AG04450 (cell line): ENCODE data around the gene PGM1. TPM values are rescaled to one million over a fixed set of nuclear protein-coding genes. Genes with fewer than 3 reads are reported as not detected.

Source experiments
- CTCF ChIA-PET: fragments of 300-600, 350-600 bp; formaldehyde crosslinking; extraction: SDS; loops from one replicate; lab custom pipeline; 2022; ENCODE audit warnings: antibody characterized with exemption, inconsistent platforms; lab: Charles Lee
- POLR2A ChIA-PET: fragments of 350-600 bp; formaldehyde crosslinking; extraction: SDS; loops from one replicate; lab custom pipeline; 2021; ENCODE audit warnings: antibody characterized with exemption, inconsistent platforms; lab: Yijun Ruan, JAX
- DNase-seq: peaks from one replicate; pipeline ENCODE4 v3.0.0-alpha.2; 2011; ENCODE audit warnings: low read depth, low spot score
- H3K27ac ChIP-seq: one replicate; pipeline ENCODE4 v1.5.1; 2012; ENCODE audit warnings: low read depth, low read length, control low read depth
- H3K27me3 ChIP-seq: one replicate; pipeline ENCODE4 v1.6.0; 2012; ENCODE audit warnings: low read length; ENCODE audit not compliant: control insufficient read depth, insufficient read depth
- H3K4me3 ChIP-seq: 2 replicates; pipeline ENCODE4 v1.5.1; 2011; ENCODE audit warnings: mild to moderate bottlenecking, low read depth, low read length, control low read depth
- H3K9me3 ChIP-seq: 2 replicates; pipeline ENCODE4 v1.5.1; 2012; ENCODE audit warnings: low read length; ENCODE audit not compliant: control insufficient read depth, insufficient read depth
- polyA plus RNA-seq: library from polyadenylated mRNA; depleted of rRNA; stranded (reverse); fragments of >200 nt; gene quantifications from 2 replicates; pipeline ENCODE4 v1.2.3, GENCODE V29; 2011
- TF ChIP-seq, protein P1 (sequence below): IDR thresholded peaks from 2 replicates; pipeline ENCODE4 v1.5.1; 2011; ENCODE audit warnings: low read depth, low read length, control low read depth, inconsistent platforms

Gene PGM1
- polyA plus RNA-seq, 1 experiment: 25.0 TPM

DNA sequence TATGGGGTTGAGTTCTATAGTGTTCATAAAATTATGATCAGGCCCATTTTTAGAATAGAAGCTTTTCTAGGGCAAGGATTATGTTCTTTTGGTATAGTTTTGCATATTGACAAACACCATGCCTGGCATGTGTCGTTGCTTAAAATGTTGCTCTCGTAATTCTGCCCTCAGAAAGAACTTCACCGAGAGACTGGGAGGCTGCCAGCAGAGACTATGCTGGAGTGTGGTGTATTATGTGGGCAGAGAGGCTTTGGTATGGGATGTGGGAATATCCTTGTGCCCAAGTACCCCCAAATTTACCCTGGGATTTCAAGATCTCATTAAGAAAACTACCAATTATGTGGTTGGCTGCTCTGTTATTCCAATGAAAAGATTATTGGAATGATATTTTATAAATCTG, 27.9 kb downstream of the PGM1 start:
- ChIA-PET POLR2A (interaction anchor here (0.7 kb wide), 1 partner anchor 499 kb away, joined by 4 read pairs; no protein-coding TSS in a partner anchor), CTCF (interaction anchor here (0.7 to 6.0 kb wide), 6 partner anchors 53 to 625 kb away, joined by 3 to 109 read pairs (median 4); partner anchors contain the start of gene ROR1)
- Histone ChIP-seq H3K27ac (no peak overlapping the region), H3K9me3 (no peaks in the 10 kb centered on the region), H3K4me3 (no peak overlapping the region), H3K27me3 (no peaks in the 10 kb centered on the region)
- TF ChIP-seq, protein P1, sequence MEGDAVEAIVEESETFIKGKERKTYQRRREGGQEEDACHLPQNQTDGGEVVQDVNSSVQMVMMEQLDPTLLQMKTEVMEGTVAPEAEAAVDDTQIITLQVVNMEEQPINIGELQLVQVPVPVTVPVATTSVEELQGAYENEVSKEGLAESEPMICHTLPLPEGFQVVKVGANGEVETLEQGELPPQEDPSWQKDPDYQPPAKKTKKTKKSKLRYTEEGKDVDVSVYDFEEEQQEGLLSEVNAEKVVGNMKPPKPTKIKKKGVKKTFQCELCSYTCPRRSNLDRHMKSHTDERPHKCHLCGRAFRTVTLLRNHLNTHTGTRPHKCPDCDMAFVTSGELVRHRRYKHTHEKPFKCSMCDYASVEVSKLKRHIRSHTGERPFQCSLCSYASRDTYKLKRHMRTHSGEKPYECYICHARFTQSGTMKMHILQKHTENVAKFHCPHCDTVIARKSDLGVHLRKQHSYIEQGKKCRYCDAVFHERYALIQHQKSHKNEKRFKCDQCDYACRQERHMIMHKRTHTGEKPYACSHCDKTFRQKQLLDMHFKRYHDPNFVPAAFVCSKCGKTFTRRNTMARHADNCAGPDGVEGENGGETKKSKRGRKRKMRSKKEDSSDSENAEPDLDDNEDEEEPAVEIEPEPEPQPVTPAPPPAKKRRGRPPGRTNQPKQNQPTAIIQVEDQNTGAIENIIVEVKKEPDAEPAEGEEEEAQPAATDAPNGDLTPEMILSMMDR: no peak
- no peak for DNase-seq

DNA sequence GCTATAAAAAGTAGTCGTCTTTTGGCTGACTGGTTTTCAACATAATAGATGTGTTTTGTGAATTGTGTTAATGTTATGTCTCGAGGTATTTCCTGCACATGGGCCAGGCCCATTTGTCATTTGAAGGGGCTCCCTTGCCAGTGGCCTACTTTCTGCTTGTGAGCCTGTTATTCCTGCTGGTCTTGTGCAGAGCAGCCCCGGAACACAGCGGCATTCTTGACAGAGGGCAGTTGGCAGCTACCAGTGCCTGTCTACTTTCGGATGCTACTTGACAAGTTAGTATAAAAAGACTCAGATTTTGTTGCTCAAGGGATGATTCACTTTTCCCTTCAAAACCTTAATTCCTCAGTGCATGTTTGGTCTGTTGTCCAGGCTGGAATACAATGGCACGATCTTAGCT, 28.5 kb downstream of the PGM1 start:
- CTCF ChIA-PET: interaction anchor here (1.0 to 1.5 kb wide), 4 partner anchors 53 to 625 kb away, joined by 3 to 5 read pairs (median 4); partner anchors contain the start of gene ROR1
- Histone ChIP-seq H3K4me3 (no peak overlapping the region), H3K27ac (no peak overlapping the region), H3K9me3 (no peaks in the 10 kb centered on the region), H3K27me3 (no peaks in the 10 kb centered on the region)
- POLR2A ChIA-PET: no interaction called here
- DNase-seq: no peak
- TF ChIP-seq, protein P1: no peak

DNA sequence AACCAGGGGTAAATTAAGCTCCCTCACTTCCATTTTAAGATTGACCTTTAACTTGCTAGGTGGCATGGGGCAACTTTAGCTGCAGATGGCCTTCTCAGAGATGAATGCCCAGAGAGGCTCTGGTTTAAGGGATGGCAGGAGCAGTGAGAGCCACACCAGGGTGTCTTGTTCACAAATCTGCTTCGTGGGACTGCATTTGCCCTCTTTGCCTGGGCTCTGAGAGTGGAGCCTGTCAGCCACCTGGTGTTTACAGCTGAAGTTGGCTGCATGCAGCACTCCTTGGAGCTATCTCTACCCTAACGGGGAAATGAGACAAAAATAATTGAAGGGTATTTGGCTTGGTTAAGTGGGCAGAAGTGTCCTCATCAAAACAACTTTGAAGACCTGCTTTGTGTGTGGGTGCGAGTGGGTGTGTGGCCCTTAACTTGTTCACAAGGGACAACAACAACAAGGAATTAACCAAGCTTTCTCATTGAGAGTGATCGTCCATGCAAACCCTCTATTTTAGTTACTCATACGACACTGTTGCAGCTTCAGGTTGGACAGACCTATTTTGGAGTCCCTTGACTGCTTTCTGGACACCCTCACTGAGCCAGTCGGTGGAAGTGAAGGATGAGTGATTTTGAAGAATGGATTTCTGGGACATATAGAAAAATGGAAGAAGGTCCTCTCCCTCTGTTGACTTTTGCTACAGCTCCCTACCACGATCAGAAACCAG, 29.8 kb downstream of the PGM1 start:
- H3K27ac ChIP-seq: no peak overlapping the region
- H3K9me3 ChIP-seq: no peaks in the 10 kb centered on the region
- no peak overlapping the region for H3K4me3 ChIP-seq
- H3K27me3 ChIP-seq: no peaks in the 10 kb centered on the region
- ChIA-PET POLR2A (no interaction called here), CTCF (interaction anchor here (1.1 to 2.0 kb wide), 4 partner anchors 10 to 621 kb away, joined by 3 to 9 read pairs (median 4); no protein-coding TSS in a partner anchor)
- TF ChIP-seq, protein P1: no peak
- no peak for DNase-seq

- ChIA-PET CTCF (interaction anchor here (2.0 kb wide), 1 partner anchor 513 kb away, joined by 9 read pairs; no protein-coding TSS in a partner anchor), POLR2A (no interaction called here)
- Histone ChIP-seq H3K27ac (no peak overlapping the region), H3K27me3 (no peaks in the 10 kb centered on the region), H3K4me3 (no peak overlapping the region), H3K9me3 (no peaks in the 10 kb centered on the region)
- TF ChIP-seq, protein P1: no peak
- no peak for DNase-seq
Observed at GRCh38 chr1:63623952-63624351, 30.7 kb downstream of the PGM1 start.

GRCh38 chr1:63624911-63625310, 31.7 kb downstream of the PGM1 start:
- no peak for DNase-seq
- Histone ChIP-seq H3K9me3 (no peaks in the 10 kb centered on the region), H3K4me3 (no peak overlapping the region), H3K27me3 (no peaks in the 10 kb centered on the region), H3K27ac (no peak overlapping the region)
- TF ChIP-seq, protein P1: peak; percentile 33; the same call in 1 of the 2 replicates
- ChIA-PET CTCF (interaction anchor here (0.9 to 1.6 kb wide), 8 partner anchors 8 to 623 kb away, joined by 3 to 9 read pairs (median 5); no protein-coding TSS in a partner anchor), POLR2A (interaction anchor here (0.6 kb wide), 1 partner anchor 262 kb away, joined by 4 read pairs; no protein-coding TSS in a partner anchor)
